ENCODE data around the gene TBX15.
"Not testable (repeated sequence)": the region's sequence is repeated elsewhere in the genome, so short reads cannot be mapped to it uniquely, and the experiment has no call there.

Gene TBX15

DNA sequence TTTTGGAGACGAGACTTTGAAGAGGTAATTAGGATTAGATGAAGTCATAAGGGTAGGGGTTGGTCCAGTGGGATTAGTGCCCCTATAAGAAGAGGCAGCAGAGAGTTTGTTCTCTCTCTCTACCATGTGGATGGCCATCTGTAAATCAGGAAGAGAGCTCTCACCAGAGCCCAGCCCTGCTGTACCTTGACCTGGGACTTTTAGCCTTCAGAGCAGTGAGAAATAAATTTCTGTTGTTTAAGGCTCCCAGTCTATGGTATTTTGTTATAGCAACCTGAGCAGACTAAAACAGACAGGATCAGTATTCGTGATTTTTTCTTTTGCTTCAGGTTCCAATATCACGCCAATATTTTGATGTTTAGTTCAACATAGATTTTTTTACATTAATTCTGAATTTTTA lies 30.0 kb downstream of the TBX15 start:
- DNase-seq: no peak

DNA sequence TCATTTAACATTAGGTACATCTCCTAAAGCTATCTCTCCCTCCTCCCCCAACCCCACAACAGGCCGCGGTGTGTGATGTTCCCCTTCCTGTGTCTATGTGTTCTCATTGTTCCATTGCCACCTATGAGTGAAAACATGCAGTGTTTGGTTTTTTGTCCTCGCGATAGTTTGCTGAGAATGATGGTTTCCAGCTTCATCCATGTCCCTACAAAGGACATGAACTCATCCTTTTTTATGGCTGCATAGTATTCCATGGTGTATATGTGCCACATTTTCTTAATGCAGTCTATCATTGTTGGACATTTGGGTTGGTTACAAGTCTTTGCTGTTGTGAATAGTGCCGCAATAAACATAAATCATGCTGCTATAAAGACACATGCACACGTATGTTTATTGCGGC lies 30.6 kb downstream of the TBX15 start:
- DNase-seq: not testable (repeated sequence)

DNA sequence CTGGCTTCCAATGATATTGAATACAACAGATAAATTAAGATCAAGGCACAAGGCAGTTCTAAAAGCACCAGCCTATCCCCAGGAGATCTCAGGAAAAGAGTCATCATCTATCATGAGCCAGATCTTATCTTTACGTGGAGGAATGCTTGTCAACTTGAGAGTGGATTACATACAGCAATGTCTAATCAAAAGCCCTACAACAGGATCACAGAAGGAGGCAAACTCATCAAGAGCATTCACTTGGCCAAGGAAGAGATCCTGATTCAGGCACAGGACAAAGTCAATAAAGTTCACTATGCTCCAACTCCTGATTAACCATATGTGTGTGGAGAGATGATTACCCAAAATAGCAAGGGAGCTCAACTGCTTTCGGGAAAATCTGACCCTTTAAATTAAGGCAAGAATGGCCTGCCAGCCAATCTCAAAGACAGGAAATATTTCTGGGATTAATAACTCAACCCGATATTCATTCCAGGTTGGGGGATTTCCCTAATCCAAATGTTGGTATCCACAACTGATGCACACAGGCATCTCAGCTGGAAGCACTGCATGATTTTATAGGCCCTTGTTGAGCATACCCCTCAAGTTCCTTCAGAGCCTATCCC lies 33.7 kb downstream of the TBX15 start:
- DNase-seq: no peak

GRCh38 chr1:118951270-118951936 lies 36.7 kb downstream of the TBX15 start:
- DNase-seq: no peak

GRCh38 chr1:118949315-118949714 lies 38.8 kb downstream of the TBX15 start:
- no peak for DNase-seq

GRCh38 chr1:118948846-118949245 lies 39.3 kb downstream of the TBX15 start:
- no peak for DNase-seq

DNA sequence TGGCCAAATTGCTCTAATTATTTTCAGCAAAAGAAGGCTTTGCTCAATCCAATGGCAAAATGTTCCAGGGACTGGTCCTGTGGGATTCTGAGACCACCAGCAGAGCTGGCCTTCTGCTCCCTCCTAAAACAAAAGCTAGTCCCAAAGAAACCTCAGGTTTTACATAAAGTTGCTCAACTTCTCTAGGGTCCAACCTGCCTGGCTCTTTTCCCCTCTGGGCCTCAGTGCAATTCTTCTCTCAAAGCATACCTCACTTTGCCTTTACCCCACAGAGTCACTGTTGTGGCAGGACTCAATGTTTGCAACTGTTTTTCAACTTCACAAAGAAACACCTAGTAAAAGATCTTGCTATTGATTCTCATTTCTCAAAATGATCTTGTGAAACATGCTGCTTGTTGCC lies 39.8 kb downstream of the TBX15 start:
- DNase-seq: no peak

- no peak for DNase-seq
These were observed 40.4 kb downstream of the TBX15 start for GRCh38 chr1:118947790-118948189.

DNA sequence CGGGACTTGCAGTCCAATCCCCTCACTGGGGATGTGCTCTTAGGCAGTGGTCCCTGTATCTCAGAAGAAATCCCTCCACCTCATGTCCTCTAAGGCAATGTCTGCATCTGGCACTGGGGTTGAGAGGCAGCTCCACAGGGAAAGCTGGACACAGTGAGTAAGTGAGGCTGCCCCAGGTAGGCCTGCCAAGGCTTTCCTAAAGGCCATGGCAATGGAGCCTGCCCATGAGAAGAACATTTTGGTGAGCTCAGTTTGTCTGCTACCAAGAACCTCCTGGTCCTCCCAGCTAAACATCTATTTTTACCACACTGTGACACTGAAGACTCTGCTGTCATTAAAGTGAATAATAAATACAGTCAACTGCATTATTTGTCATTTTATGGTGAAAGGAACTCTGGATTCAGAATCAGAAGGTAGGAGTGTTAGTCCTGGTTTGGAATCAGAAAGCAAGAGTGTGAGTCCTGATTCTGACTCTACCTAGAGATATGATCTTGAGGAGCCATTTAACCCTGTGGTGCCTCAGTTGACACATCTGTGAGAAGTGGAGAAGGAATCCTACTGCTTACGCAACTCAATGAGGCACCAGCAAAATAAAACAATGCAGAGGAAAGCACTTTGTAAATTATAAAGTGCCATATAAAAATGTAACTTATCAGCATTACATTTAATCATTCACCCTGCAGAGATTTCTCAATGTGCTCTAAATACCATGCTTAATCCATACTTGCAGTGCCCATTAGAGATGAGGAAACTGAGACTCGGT lies 41.0 kb downstream of the TBX15 start:
- DNase-seq: no peak

GRCh38 chr1:118945489-118945888 lies 42.7 kb downstream of the TBX15 start:
- DNase-seq: no peak

GRCh38 chr1:118944546-118944945 lies 43.6 kb downstream of the TBX15 start:
- DNase-seq: no peak

DNA sequence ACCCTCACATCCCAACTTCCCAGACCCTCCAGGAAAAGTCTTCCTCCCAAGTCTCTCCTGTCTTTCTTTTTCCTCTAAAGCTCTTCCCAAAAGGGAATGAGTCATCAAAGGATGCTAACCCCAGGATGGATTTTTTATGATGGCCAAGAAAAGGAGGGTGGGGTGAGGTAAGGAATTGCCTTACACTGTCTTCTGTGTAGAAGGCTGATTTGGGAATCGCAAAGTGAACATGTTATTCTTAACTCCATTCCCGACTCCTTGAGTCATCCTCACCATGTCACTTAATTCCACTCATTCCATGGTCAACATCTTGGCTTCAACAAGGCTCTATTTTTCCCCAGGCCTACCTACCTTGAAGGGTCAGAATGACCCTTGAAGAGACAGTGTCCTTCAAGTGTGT lies 44.0 kb downstream of the TBX15 start:
- DNase-seq: no peak

GRCh38 chr1:118940957-118941356 lies 47.2 kb downstream of the TBX15 start:
- DNase-seq: no peak

DNA sequence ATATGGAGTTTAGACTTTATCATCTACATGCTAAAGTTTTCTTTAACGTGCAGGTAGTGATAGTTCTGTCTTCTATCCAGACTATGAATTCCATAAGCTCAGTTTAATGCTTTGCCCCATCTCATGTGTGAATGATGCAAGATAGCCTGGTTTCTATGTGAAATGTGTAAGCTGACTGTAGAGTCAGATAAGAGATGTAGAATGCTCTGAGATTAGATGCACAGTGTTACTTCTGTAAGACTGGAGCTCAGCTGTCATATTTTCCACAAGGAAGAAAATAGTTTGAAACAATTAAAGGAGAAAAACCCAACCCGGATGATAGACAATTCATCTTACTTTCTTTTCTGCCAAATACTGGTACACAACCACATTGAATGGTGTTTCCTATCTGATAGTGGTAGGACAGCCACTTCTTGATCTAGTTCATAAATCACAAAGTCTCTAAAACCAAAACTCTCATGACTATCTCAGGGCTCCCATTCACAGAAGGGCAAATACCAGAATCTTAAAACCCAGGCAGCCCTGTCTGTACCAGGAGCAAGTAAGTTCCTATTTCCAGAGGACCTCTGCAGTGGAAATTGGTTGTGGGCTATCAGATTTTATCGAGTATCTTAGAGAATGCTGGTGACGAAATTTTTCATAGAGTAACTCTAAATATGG lies 50.6 kb downstream of the TBX15 start:
- no peak for DNase-seq

- DNase-seq: no peak
These were observed 53.4 kb downstream of the TBX15 start for GRCh38 chr1:118934706-118935105.

DNA sequence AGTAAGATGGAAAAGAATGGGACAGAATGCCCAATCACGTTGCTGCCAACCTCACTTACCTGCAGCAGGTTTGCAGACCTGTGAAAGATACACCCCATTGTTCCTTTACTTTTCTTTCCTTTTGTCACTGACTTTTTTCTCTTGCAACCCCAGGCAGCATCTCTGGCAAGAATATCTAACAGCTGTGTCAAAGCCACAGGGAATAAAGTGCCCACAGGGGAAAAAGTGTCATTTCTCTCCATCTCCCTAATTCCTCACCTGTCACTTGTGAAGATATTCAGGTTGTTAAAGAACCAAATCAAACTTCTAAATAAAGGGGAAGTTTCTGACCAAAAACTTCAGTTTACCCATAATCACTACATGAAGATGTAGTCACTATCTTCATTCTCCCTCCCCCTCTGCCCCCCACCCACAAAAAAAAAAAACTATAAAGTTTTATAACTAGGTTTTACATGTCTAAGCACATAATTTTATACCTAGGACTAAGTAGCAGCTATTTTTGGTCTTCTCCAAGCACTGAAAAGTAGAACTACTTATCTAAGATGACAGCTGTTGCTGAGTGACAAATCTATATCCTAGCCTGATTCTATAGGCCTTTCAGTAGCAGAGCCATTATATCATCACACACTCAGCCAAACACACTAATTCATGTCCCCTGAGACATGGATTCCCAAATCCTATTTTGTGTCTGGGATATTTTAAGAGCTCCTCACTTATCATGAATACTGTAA lies 54.9 kb downstream of the TBX15 start:
- DNase-seq: no peak

GRCh38 chr1:118931876-118932275 lies 56.3 kb downstream of the TBX15 start:
- DNase-seq: no peak

DNA sequence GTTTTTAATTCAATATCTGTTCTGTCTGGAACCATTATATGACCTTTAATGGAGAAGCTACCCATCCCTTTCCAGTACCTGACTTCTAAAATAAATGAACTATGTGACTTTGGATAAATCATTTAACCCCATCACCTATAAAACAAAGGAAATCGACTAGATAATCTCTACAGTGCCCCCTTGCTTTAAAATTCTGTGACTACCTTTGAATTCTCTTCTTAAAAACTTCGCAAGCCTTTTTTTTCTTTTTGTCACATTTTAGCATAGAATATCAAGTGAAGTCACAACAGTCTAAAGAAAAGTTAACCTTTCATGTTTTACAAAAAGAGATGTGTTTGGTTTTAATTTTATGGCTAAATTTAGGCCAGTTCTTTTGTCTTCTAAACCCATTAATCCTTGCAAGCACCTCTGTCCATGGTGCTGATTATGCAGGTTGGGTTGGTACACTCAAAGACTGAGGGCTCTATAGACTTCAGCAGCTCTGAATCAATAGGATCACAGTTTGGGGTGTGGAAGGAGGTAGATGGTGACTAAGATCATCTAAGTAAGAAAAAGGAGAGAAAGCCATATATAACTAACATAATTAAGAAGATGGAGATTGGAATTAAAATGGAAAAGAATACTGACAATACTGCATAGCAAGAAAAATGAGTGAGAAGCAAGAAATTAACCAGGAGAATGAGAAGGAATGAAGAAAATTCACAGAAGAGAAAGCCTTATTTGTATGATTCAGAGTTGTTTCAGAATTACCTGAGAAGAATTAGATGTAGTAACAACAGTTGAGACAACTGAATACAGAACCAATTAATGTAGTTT lies 59.2 kb downstream of the TBX15 start:
- DNase-seq: no peak

- no peak for DNase-seq
These were observed 60.5 kb downstream of the TBX15 start for GRCh38 chr1:118927427-118928187.

GRCh38 chr1:118926261-118926660 lies 61.9 kb downstream of the TBX15 start:
- no peak for DNase-seq

- DNase-seq: no peak
These were observed 62.5 kb downstream of the TBX15 start for GRCh38 chr1:118925651-118926050.
